Heart right ventricle (tissue), 16 donors: ENCODE measurements around the gene GNAL. TPM values are rescaled to one million over a fixed set of nuclear protein-coding genes. Genes with fewer than 3 reads are reported as not detected.

ENCODE experiments used
- ATAC-seq, 8 donors: fragments of 200-7000 bp; cut with Tn5 transposase; one replicate each; pipeline ENCODE4 v1.9.1; 2020; ENCODE audit warnings: mild to moderate bottlenecking in 8 of 8, moderate library complexity in 8 of 8, moderate number of reproducible peaks in 1 of 8
- DNase-seq, 2 donors: peaks; one replicate each; pipeline ENCODE4 v3.0.0-alpha.2; 2020
- H3K27ac ChIP-seq, 10 donors: fragments of 200-600 bp; sonication (generic) in 2 of 10; one replicate each; pipeline versions ENCODE4 v1.5.0 to v1.8.0; 2020 to 2022; ENCODE audit warnings: mild to moderate bottlenecking in 3 of 10
- H3K27me3 ChIP-seq, 7 donors: fragments of 200-600 bp; one replicate each; pipeline ENCODE4 v1.8.0; 2021 to 2022; ENCODE audit warnings: mild to moderate bottlenecking in 2 of 7
- H3K36me3 ChIP-seq, 9 donors: fragments of 200-600 bp; sonication (generic) in 1 of 9; one replicate each; pipeline versions ENCODE4 v1.5.0 to v1.8.0; 2020 to 2022; ENCODE audit warnings: mild to moderate bottlenecking in 2 of 9
- H3K4me1 ChIP-seq, 9 donors: fragments of 200-600 bp; sonication (generic) in 1 of 9; one replicate each; pipeline versions ENCODE4 v1.5.0 to v1.8.0; 2020 to 2022; ENCODE audit warnings: mild to moderate bottlenecking in 4 of 9
- H3K4me3 ChIP-seq, 10 donors: fragments of 200-600 bp; sonication (generic) in 2 of 10; one replicate each; pipeline versions ENCODE4 v1.5.0 to v1.8.0; 2020 to 2022; ENCODE audit warnings: mild to moderate bottlenecking in 7 of 10, moderate library complexity in 2 of 10
- H3K9me3 ChIP-seq, 11 donors: fragments of 200-600 bp in 10 of 11; sonication (generic) in 2 of 11; one replicate each; pipeline versions ENCODE4 v1.5.0 to v1.8.0; 2013 to 2022; ENCODE audit warnings: mild to moderate bottlenecking in 2 of 11, control low read depth in 1 of 11, moderate library complexity in 1 of 11
- WGBS, 2 donors: extraction: QIAGEN DNeasy Blood & Tissue Kit; methylation state at CpG; one replicate each; pipeline ENCODE4 v1.1.7; 2013; ENCODE audit warnings: inconsistent platforms in 1 of 2; 5-methylcytosine and 5-hydroxymethylcytosine counted together
- intact Hi-C, 10 donors: fragments of 100-400 bp; cut with DNase I; formaldehyde crosslinking; loops; one replicate each; pipeline versions ENCODE4 v1.11.1 to v1.14.2; 2022
- polyA plus RNA-seq, 2 donors: library from polyadenylated mRNA; stranded (reverse); fragments of 200-250 nt; gene quantifications; one replicate each; pipeline ENCODE4 v1.2.3, GENCODE V29; 2013
- total RNA-seq, 10 donors: library from RNA; stranded (reverse); fragmentation: NEBNext Ultra II Directional in 3 of 10; extraction: Animal tissue kit (Norgen Biotek cat#: 25700) in 3 of 10; gene quantifications; one replicate each; pipeline versions ENCODE4 v1.2.1 to v1.2.4, GENCODE V29; 2021 to 2023
- TF ChIP-seq, protein P1 (sequence below), 9 donors: fragments of 200-600 bp; sonication (generic) in 2 of 9; IDR thresholded peaks; one replicate each; pipeline versions ENCODE4 v1.5.0 to v1.8.0; 2021 to 2022; ENCODE audit warnings: antibody characterized with exemption in 9 of 9, mild to moderate bottlenecking in 5 of 9, moderate library complexity in 1 of 9
- donor health status: Arrhythmogenic right ventricular cardiomyopathy.
- donor health status: ischemic (EF 13 %, LVEDD 7.1; RV severe dilation, severe dysfunction).
- donor health status: healthy with polysubstance abuse.
- donor health status: DM: no; HTN: yes; CAD: no.
- donor health status: DM: no; HTN: no; CAD: no.
- donor health status: ischemic (EF 25% LVEDD 6.9; RV normal size, moderate dysfunction).
- donor health status: ischemic (EF 25% LVEDD 5.7; RV mildly dilated, moderate dysfunction).
- donor health status: healthy.
- donor health status: DM: yes; HTN: yes; CAD: no.
- donor health status: Ischemic cardiomyopathy.
- donor health status: ischemic (EF 35%, LVEDD 5.7; RV mildly dilated, moderate dysfunction).
- donor health status: nonischemic (EF 11% LVEDD 7.7; RV severe dilation, severe dysfunction).
- donor health status: DM: yes; HTN: yes; CAD: no.
- donor health status: PGD.
- donor health status: ischemic (EF 29% LVEDD 5.4; RV normal size, mild dysfunction).
- donor health status: nonischemic (EF 23%, LVEDD 6.1; RV moderate dilation, normal function).

The GNAL gene
- total and polyA plus RNA-seq, 12 donors: 0.42 to 6.9 (median 1.6) TPM

DNA sequence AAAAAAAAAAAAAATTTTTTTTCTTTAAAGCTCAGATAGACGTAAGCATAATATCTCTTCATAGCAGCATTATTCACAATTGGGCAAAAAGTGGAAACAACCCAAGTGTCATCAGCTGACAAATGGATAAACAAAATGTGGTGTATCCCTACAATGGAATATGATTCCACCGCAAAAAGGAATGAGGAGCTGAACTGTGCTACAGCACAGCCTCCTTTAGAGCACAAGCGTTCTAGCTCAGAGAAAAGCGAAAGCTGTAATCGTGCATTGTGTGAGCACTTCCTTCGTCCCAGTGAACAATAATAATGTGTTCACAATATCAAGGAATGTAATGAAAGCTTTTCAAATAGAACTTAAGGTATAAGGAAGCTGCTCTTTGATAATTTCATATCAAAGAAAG is 150.5 kb downstream of the GNAL start:
- Histone ChIP-seq H3K4me3 (no peak overlapping the region), H3K27ac (no peak overlapping the region), H3K4me1 (peaks cover 0 to 3% (median 0%) of the 10 kb centered on the region in 9 donors), H3K9me3 (no peaks in the 10 kb centered on the region), H3K36me3 (no peaks in the 10 kb centered on the region), H3K27me3 (no peaks in the 10 kb centered on the region)
- WGBS, 2 donors: 74% methylated on average over 6 of the region's 6 CpGs
- ATAC-seq (no peak), DNase-seq (no peak)
- intact Hi-C loops: no loop called here
- TF ChIP-seq, protein P1, sequence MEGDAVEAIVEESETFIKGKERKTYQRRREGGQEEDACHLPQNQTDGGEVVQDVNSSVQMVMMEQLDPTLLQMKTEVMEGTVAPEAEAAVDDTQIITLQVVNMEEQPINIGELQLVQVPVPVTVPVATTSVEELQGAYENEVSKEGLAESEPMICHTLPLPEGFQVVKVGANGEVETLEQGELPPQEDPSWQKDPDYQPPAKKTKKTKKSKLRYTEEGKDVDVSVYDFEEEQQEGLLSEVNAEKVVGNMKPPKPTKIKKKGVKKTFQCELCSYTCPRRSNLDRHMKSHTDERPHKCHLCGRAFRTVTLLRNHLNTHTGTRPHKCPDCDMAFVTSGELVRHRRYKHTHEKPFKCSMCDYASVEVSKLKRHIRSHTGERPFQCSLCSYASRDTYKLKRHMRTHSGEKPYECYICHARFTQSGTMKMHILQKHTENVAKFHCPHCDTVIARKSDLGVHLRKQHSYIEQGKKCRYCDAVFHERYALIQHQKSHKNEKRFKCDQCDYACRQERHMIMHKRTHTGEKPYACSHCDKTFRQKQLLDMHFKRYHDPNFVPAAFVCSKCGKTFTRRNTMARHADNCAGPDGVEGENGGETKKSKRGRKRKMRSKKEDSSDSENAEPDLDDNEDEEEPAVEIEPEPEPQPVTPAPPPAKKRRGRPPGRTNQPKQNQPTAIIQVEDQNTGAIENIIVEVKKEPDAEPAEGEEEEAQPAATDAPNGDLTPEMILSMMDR (IDR thresholded peaks at IDR 0.05): no peak

DNA sequence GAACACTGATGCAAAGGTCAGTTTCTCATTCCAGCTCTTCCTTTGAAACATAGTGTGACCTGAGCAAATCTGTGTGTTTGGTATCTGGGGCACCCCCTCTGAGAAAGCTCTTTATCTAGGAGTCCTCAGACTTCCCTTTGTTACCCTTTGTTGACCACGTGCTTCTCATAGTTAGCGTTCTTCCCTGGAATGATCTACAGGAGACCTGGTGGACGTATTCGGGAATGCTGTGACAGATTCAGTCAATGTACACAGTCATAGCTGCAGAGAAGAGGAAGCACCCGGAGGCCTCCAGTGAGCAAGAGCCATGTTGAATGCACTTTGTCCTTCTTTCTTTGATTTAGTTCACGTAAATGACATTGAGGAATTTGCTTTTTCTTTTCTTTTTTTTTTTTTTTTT is 151.4 kb downstream of the GNAL start:
- H3K4me1 ChIP-seq: peaks cover 0 to 3% (median 0%) of the 10 kb centered on the region in 9 donors
- H3K27me3 ChIP-seq: no peaks in the 10 kb centered on the region
- DNase-seq: no peak
- no peak overlapping the region for H3K27ac ChIP-seq
- TF ChIP-seq, protein P1 (IDR thresholded peaks at IDR 0.05): no peak
- no peak for ATAC-seq
- 37 to 46% methylated on average over 6 of the region's 6 CpGs for WGBS, 2 donors
- no peaks in the 10 kb centered on the region for H3K9me3 ChIP-seq
- H3K36me3 ChIP-seq: no peaks in the 10 kb centered on the region
- intact Hi-C loops: loop anchor here in 1 of 10 donors (10.0 kb wide), 1 partner anchor 154 kb away; no protein-coding TSS in a partner anchor
- no peak overlapping the region for H3K4me3 ChIP-seq

DNA sequence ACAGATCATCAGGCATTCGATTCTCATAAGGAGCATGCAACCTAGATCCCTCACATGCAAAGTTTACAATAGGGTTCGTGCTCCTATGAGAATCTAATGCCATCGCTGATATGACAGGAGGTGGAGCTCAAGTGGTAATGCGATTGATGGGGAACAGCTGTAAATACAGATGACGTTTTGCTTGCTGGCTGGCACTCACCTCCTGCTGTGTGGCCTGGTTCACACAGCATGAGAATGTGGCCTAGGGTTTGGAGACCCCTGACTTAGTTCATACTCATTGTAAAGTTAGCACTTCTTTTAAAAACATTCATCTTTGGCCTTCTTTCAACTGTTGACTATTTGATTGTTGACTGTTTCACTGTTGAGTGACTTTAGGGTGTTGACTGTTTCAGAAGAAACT is 153.5 kb downstream of the GNAL start:
- Histone ChIP-seq H3K36me3 (no peaks in the 10 kb centered on the region), H3K9me3 (no peaks in the 10 kb centered on the region), H3K27me3 (no peaks in the 10 kb centered on the region), H3K27ac (no peak overlapping the region), H3K4me1 (peaks cover 0 to 3% (median 0%) of the 10 kb centered on the region in 9 donors), H3K4me3 (no peak overlapping the region)
- DNase-seq: no peak
- no peak for ATAC-seq
- intact Hi-C loops: loop anchor here in 1 of 10 donors (10.0 kb wide), 1 partner anchor 152 kb away; no protein-coding TSS in a partner anchor
- WGBS, 2 donors: 74 to 76% methylated on average over 5 of the region's 5 CpGs
- TF ChIP-seq, protein P1 (IDR thresholded peaks at IDR 0.05): no peak

DNA sequence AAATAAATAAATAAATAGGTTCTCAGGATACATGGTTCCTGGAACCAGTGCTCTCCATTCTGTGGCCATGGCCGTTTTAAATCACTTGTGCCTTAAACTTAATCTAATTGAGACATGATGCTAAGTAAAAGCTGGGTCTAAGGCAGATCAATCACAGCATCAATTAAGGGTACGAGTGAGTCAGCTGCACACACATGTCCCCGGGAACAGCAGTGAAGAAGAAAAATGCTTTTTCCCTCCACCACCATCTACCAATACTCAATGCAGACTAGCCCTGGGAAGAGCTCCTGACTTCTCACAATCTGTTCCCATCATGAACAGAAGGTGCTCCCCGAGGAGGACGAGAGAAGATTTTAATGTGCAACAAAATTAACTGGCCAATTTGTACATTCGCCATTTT is 155.4 kb downstream of the GNAL start:
- ATAC-seq: no peak
- no peak overlapping the region for H3K27ac ChIP-seq
- no peaks in the 10 kb centered on the region for H3K36me3 ChIP-seq
- TF ChIP-seq, protein P1 (IDR thresholded peaks at IDR 0.05): no peak
- WGBS, 2 donors: 87 to 93% methylated on average over 6 of the region's 6 CpGs
- H3K4me1 ChIP-seq: peaks cover 0 to 3% (median under 1%) of the 10 kb centered on the region in 9 donors
- H3K27me3 ChIP-seq: no peaks in the 10 kb centered on the region
- H3K4me3 ChIP-seq: no peak overlapping the region
- H3K9me3 ChIP-seq: no peaks in the 10 kb centered on the region
- no peak for DNase-seq
- intact Hi-C loops: loop anchor here in 1 of 10 donors (10.0 kb wide), 1 partner anchor 150 kb away; no protein-coding TSS in a partner anchor
